Uterus (tissue), 4 donors: ENCODE measurements around the gene DPP10. TPM values are rescaled to one million over a fixed set of nuclear protein-coding genes. Genes with fewer than 3 reads are reported as not detected.

Source experiments
- DNase-seq, 2 donors: peaks; one replicate each; pipeline ENCODE4 v3.0.0-alpha.2; 2019 to 2020
- H3K27ac ChIP-seq, 2 donors: fragments of 200-600 bp; sonication (generic); 1 replicate in 1 of 2; 2 replicates in 1 of 2; pipeline ENCODE4 v1.5.1; 2016 to 2018
- H3K27me3 ChIP-seq, 2 donors: fragments of 200-600 bp; sonication (generic); one replicate each; pipeline ENCODE4 v1.5.1; 2018 to 2019; ENCODE audit warnings: control low read depth in 1 of 2
- H3K36me3 ChIP-seq, 2 donors: fragments of 200-600 bp; sonication (generic); one replicate each; pipeline ENCODE4 v1.5.1; 2019; ENCODE audit warnings: control low read depth in 1 of 2
- H3K4me1 ChIP-seq, 2 donors: fragments of 200-600 bp; sonication (generic); one replicate each; pipeline ENCODE4 v1.5.1; 2018 to 2019; ENCODE audit warnings: control low read depth in 1 of 2
- H3K4me3 ChIP-seq, 2 donors: fragments of 200-600 bp; sonication (generic); 1 replicate in 1 of 2; 2 replicates in 1 of 2; pipeline ENCODE4 v1.5.1; 2018 to 2019; ENCODE audit warnings: mild to moderate bottlenecking in 1 of 2
- H3K9me3 ChIP-seq, 2 donors: fragments of 200-600 bp; sonication (generic); one replicate each; pipeline ENCODE4 v1.5.1; 2019; ENCODE audit warnings: control low read depth in 1 of 2
- POLR2A ChIP-seq, 2 donors: fragments of 450-650 bp; IDR thresholded peaks; one replicate each; pipeline ENCODE4 v1.6.1; 2016; ENCODE audit warnings: antibody characterized with exemption in 2 of 2, mild to moderate bottlenecking in 1 of 2, moderate library complexity in 1 of 2
- intact Hi-C: fragments of 100-400 bp; cut with DNase I; formaldehyde crosslinking; loops from one replicate; pipeline ENCODE4 v1.15.1; 2023; ENCODE audit warnings: low total_unique reads
- total RNA-seq, 4 donors: library from RNA; depleted of rRNA in 3 of 4; stranded (reverse); fragments of >200 nt in 3 of 4; gene quantifications; one replicate each; pipeline versions ENCODE4 v1.1.0 to v1.2.4, GENCODE V29; 2014 to 2023
- TF ChIP-seq, protein P1 (sequence below), 4 experiments: fragments of 200-600 bp in 2 of 4; fragments of 450-650 bp in 2 of 4; sonication (generic) in 2 of 4; IDR thresholded peaks; one replicate each; pipeline ENCODE4 v1.5.1; 2016 to 2019; ENCODE audit warnings: antibody characterized with exemption in 4 of 4, mild to moderate bottlenecking in 2 of 4, moderate library complexity in 1 of 4
- donor health status: DM: yes; HTN: yes; CAD: no.

The DPP10 gene
- total RNA-seq, 4 donors from 2014 or later: 33.0 TPM; not detected in 3

DNA sequence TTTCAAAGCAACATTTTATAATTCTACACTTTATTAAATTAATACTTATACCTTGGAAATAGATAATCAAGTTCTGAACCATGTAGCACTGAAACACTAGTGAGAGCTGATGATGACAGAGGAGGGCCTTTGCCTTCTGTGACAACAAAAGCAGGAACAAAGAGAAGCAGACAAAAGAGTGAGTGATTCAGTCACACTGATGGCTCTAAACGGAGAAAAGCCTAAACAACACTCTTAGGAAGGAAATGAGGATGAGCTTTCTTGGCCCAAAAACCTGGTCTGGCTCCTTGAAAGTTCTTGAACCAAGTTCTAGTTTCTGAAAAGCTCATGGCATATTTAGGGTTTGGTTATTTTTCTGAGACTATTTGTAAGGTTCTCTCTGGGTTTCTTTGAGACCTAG is 271.9 kb downstream of the DPP10 start:
- Histone ChIP-seq H3K9me3 (no peaks in the 10 kb centered on the region), H3K27me3 (no peaks in the 10 kb centered on the region), H3K27ac (no peak overlapping the region), H3K4me3 (no peak overlapping the region), H3K36me3 (no peaks in the 10 kb centered on the region), H3K4me1 (no peaks in the 10 kb centered on the region)
- DNase-seq: no peak
- intact Hi-C loops: no loop called here
- TF ChIP-seq POLR2A (IDR thresholded peaks at IDR 0.05): no peak
- TF ChIP-seq, protein P1, sequence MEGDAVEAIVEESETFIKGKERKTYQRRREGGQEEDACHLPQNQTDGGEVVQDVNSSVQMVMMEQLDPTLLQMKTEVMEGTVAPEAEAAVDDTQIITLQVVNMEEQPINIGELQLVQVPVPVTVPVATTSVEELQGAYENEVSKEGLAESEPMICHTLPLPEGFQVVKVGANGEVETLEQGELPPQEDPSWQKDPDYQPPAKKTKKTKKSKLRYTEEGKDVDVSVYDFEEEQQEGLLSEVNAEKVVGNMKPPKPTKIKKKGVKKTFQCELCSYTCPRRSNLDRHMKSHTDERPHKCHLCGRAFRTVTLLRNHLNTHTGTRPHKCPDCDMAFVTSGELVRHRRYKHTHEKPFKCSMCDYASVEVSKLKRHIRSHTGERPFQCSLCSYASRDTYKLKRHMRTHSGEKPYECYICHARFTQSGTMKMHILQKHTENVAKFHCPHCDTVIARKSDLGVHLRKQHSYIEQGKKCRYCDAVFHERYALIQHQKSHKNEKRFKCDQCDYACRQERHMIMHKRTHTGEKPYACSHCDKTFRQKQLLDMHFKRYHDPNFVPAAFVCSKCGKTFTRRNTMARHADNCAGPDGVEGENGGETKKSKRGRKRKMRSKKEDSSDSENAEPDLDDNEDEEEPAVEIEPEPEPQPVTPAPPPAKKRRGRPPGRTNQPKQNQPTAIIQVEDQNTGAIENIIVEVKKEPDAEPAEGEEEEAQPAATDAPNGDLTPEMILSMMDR (IDR thresholded peaks at IDR 0.05): no peak

DNA sequence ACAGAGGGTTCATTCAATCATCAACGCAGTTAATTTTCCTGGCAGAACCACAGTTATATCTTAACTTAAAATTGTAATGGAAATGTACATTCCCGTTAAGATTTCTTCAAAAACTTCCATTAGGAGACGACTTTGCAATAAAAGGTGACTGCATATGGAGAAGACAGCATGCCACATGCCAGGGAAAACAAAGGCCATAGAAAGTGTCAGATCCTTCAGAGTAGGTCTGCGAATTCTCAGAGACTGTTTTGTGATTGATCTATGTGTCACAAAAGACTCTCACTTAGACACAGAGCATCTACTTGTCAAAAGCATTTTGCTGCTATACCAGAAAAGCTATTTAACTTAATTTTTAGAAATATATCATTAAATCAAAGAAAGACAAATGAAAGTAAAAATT is 274.6 kb downstream of the DPP10 start:
- H3K36me3 ChIP-seq: no peaks in the 10 kb centered on the region
- H3K4me3 ChIP-seq: no peak overlapping the region
- intact Hi-C loops: no loop called here
- no peak for TF ChIP-seq POLR2A (IDR thresholded peaks at IDR 0.05)
- TF ChIP-seq, protein P1 (IDR thresholded peaks at IDR 0.05): no peak
- no peak overlapping the region for H3K27ac ChIP-seq
- no peaks in the 10 kb centered on the region for H3K27me3 ChIP-seq
- no peak for DNase-seq
- no peaks in the 10 kb centered on the region for H3K9me3 ChIP-seq
- H3K4me1 ChIP-seq: no peaks in the 10 kb centered on the region

DNA sequence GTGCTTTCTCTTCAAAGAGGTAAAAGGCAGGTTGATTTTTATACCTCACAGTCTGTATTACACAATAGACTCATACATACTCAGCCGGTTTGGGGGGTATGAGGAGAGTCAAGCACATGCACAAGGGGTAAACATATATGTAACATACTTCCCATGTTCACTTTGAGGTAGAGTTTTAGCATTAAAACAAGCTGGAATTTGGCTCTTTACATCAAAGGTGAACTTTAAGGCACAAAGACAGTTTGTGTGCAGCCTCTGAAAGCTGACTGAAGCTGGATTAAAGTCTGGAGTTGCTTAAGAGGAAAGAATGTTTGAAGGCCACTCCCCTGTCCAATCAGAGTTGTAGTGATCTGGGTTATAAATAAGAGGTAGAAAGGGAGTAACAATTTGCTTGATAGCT is 282.0 kb downstream of the DPP10 start:
- intact Hi-C loops: no loop called here
- H3K9me3 ChIP-seq: no peaks in the 10 kb centered on the region
- H3K27ac ChIP-seq: no peak overlapping the region
- no peak for DNase-seq
- TF ChIP-seq, protein P1 (IDR thresholded peaks at IDR 0.05): no peak
- no peak for TF ChIP-seq POLR2A (IDR thresholded peaks at IDR 0.05)
- no peaks in the 10 kb centered on the region for H3K27me3 ChIP-seq
- H3K4me3 ChIP-seq: no peak overlapping the region
- no peaks in the 10 kb centered on the region for H3K4me1 ChIP-seq
- H3K36me3 ChIP-seq: no peaks in the 10 kb centered on the region

DNA sequence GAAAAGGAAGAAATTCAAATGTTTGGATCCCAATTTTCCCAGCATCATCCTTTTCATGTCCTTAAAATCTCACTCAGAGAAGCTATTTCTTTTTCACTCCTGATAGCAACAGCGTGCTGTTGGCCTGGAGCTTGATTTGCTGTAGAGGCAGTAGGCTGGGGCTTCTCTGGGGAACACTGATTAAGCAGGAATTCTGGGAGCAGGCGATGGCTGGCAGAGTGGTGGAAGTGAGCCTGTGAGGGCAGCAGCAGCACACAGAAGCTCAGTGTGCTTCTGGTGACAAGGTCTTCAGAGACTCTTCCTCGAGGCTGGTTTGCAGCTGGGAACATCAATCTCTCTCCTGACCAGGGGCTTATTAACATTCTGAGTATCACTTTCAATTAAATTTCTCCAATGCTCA is 284.6 kb downstream of the DPP10 start:
- intact Hi-C loops: no loop called here
- H3K27ac ChIP-seq: no peak overlapping the region

DNA sequence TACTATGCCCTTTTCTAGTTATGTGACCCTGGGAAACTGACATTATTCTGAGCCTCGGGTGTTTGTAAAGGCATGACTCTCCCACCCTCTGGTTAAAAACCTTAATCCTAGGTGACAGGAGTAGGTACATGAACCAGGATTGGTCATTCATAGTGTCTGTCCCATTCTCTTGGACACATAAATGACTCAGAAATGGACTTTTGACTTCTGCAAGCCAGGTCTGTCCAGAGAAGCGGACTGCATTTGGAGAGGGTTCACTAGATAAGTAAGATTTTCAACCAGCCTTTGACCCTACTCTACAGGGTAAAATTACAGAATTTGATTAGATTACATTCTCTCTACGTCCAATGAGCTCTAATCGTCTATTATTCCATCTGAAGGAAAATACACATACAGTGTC is 285.9 kb downstream of the DPP10 start:
- no peaks in the 10 kb centered on the region for H3K36me3 ChIP-seq
- no peak overlapping the region for H3K4me3 ChIP-seq
- H3K9me3 ChIP-seq: no peaks in the 10 kb centered on the region
- no peak for TF ChIP-seq POLR2A (IDR thresholded peaks at IDR 0.05)
- TF ChIP-seq, protein P1 (IDR thresholded peaks at IDR 0.05): no peak
- no peaks in the 10 kb centered on the region for H3K4me1 ChIP-seq
- H3K27me3 ChIP-seq: no peaks in the 10 kb centered on the region
- intact Hi-C loops: no loop called here
- no peak overlapping the region for H3K27ac ChIP-seq
- no peak for DNase-seq

More for the DNA sequence above, 284.6 kb downstream of the DPP10 start:
- DNase-seq: no peak
- Histone ChIP-seq H3K36me3 (no peaks in the 10 kb centered on the region), H3K9me3 (no peaks in the 10 kb centered on the region), H3K4me1 (no peaks in the 10 kb centered on the region), H3K4me3 (no peak overlapping the region), H3K27me3 (no peaks in the 10 kb centered on the region)
- TF ChIP-seq, protein P1 (IDR thresholded peaks at IDR 0.05): no peak
- no peak for TF ChIP-seq POLR2A (IDR thresholded peaks at IDR 0.05)
